Measurements from ENCODE around the gene RPL9. TPM values are rescaled to one million over a fixed set of nuclear protein-coding genes. Genes with fewer than 3 reads are reported as not detected.

RPL9 gene
- total and polyA plus RNA-seq, 2 experiments from 2014 or later: 2,522 to 4,044 TPM

DNA sequence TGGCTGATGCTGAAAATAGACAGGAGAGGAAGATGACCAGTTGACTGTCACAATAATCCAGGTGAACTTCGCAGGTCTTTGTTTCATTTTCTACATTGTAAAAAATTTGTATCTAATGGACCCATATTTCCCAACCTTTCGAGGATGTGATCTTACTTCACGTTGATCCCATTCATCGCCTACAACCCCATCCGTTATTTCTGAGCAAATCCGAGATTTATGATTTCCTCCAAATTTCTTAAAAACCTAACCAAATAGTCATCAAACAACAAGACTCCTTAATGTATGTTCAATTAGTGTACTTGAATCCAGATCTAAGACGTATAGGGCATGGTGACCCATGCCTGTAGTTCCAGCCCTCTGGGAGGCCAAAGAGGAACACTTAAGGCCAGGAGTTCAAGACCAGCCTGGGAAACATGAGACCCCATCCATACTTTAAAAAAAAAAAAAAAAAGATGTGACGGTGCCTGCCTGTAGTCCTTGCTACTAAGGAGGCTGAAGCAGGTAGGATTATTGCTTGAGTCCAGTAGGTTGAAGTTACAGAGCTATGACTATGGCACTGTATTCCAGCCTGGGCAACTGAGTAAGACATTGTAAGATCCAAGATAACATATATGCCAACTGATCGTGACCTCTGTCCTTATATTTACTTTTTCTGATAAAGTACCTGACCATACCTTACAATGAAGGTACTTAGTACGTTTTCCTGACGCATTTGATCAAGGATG is 5.7 kb downstream of the RPL9 start:
- Histone ChIP-seq H3K27me3 (ENCODE audit: insufficient read depth) (no peaks in the 10 kb centered on the region), H3K27ac (ENCODE audit: low read depth) (peak overlapping the region; percentile 35; the same call in 1 of the 2 replicates), H3K4me3 (no peak overlapping the region), H3K36me3 (ENCODE audit: insufficient read depth) (peaks cover 68% of the 10 kb centered on the region), H3K4me1 (ENCODE audit: insufficient read depth) (peaks cover 21% of the 10 kb centered on the region), H3K79me2 (replicated peaks; ENCODE audit: insufficient read depth) (peaks cover 33% of the 10 kb centered on the region), H3K9me2 (ENCODE audit: insufficient read depth) (no peaks in the 10 kb centered on the region), H2AFZ (no peak overlapping the region), H4K20me1 (replicated peaks; ENCODE audit: insufficient read depth) (peaks cover 40% of the 10 kb centered on the region), H3K4me2 (no peak overlapping the region), H3F3A (replicated peaks; ENCODE audit: low read depth) (peaks cover 79% of the 10 kb centered on the region)
- no peak for DNase-seq (ENCODE audit: low spot score)
- no peak for TF ChIP-seq POLR2AphosphoS5 (IDR thresholded peaks at IDR 0.05; ENCODE audit: low read depth)
- no peak for TF ChIP-seq NANOG (IDR thresholded peaks at IDR 0.05; ENCODE audit: borderline replicate concordance)
- TF ChIP-seq, protein P1, sequence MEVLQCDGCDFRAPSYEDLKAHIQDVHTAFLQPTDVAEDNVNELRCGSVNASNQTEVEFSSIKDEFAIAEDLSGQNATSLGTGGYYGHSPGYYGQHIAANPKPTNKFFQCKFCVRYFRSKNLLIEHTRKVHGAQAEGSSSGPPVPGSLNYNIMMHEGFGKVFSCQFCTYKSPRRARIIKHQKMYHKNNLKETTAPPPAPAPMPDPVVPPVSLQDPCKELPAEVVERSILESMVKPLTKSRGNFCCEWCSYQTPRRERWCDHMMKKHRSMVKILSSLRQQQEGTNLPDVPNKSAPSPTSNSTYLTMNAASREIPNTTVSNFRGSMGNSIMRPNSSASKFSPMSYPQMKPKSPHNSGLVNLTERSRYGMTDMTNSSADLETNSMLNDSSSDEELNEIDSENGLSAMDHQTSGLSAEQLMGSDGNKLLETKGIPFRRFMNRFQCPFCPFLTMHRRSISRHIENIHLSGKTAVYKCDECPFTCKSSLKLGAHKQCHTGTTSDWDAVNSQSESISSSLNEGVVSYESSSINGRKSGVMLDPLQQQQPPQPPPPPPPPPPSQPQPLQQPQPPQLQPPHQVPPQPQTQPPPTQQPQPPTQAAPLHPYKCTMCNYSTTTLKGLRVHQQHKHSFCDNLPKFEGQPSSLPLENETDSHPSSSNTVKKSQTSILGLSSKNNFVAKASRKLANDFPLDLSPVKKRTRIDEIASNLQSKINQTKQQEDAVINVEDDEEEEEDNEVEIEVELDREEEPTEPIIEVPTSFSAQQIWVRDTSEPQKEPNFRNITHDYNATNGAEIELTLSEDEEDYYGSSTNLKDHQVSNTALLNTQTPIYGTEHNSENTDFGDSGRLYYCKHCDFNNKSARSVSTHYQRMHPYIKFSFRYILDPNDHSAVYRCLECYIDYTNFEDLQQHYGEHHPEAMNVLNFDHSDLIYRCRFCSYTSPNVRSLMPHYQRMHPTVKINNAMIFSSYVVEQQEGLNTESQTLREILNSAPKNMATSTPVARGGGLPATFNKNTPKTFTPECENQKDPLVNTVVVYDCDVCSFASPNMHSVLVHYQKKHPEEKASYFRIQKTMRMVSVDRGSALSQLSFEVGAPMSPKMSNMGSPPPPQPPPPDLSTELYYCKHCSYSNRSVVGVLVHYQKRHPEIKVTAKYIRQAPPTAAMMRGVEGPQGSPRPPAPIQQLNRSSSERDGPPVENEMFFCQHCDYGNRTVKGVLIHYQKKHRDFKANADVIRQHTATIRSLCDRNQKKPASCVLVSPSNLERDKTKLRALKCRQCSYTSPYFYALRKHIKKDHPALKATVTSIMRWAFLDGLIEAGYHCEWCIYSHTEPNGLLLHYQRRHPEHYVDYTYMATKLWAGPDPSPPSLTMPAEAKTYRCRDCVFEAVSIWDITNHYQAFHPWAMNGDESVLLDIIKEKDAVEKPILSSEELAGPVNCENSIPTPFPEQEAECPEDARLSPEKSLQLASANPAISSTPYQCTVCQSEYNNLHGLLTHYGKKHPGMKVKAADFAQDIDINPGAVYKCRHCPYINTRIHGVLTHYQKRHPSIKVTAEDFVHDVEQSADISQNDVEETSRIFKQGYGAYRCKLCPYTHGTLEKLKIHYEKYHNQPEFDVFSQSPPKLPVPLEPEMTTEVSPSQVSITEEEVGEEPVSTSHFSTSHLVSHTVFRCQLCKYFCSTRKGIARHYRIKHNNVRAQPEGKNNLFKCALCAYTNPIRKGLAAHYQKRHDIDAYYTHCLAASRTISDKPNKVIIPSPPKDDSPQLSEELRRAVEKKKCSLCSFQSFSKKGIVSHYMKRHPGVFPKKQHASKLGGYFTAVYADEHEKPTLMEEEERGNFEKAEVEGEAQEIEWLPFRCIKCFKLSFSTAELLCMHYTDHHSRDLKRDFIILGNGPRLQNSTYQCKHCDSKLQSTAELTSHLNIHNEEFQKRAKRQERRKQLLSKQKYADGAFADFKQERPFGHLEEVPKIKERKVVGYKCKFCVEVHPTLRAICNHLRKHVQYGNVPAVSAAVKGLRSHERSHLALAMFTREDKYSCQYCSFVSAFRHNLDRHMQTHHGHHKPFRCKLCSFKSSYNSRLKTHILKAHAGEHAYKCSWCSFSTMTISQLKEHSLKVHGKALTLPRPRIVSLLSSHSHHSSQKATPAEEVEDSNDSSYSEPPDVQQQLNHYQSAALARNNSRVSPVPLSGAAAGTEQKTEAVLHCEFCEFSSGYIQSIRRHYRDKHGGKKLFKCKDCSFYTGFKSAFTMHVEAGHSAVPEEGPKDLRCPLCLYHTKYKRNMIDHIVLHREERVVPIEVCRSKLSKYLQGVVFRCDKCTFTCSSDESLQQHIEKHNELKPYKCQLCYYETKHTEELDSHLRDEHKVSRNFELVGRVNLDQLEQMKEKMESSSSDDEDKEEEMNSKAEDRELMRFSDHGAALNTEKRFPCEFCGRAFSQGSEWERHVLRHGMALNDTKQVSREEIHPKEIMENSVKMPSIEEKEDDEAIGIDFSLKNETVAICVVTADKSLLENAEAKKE (CRISPR knock-in tag; IDR thresholded peaks at IDR 0.05): no peak
- no peak for TF ChIP-seq STAT1 (IDR thresholded peaks at IDR 0.05; ENCODE audit: unreplicated experiment)
- TF ChIP-seq EZH2phosphoT487 (IDR thresholded peaks at IDR 0.05; ENCODE audit: unreplicated experiment): no peak
- peaks cover 35% of the 10 kb centered on the region; the same call in 2 of the 3 replicates for H3K4me1 Mint-ChIP-seq
- H3K27me3 Mint-ChIP-seq (ENCODE audit: insufficient read depth, low read depth, poor library complexity): peaks cover 5% of the 10 kb centered on the region
- no peak overlapping the region; the same call in 2 of the 3 replicates for H3K4me3 Mint-ChIP-seq
- no peak for ATAC-seq
- H3K36me3 Mint-ChIP-seq (ENCODE audit: low read depth): peaks cover 77% of the 10 kb centered on the region
- 0 out of 2 replicates have a peak overlapping the region, but pooled peaks have one; percentile 24 for H3K27ac Mint-ChIP-seq
- H3K9me3 Mint-ChIP-seq: no peaks in the 10 kb centered on the region

All from GM23338 (cell line).